G401 (cell line): Measurements from ENCODE around the gene KIAA1549. TPM values are rescaled to one million over a fixed set of nuclear protein-coding genes. Genes with fewer than 3 reads are reported as not detected.

Experiments
- DNase-seq: peaks from one replicate; pipeline ENCODE4 v3.0.0-alpha.2; 2015; ENCODE audit warnings: low spot score
- in situ Hi-C: cut with HindIII; loops from 2 replicates; pipeline ENCODE4 v1.10.0; 2016; ENCODE audit warnings: low sequenced_read_pairs, mixed read lengths
- total RNA-seq: library from RNA; depleted of rRNA; stranded (reverse); fragments of >200 nt; shearing (Covaris generic); gene quantifications from 2 replicates; pipeline ENCODE4 v1.2.3, GENCODE V29; 2014

The KIAA1549 gene
- total RNA-seq, 1 experiment from 2014 or later, result 1.3 TPM

- DNase-seq, result no peak
- in situ Hi-C loops, result no loop called here
Measured at GRCh38 chr7:138918176-138918575, 63.0 kb downstream of the KIAA1549 start.

- no peak for DNase-seq
- in situ Hi-C loops, result no loop called here
Measured at GRCh38 chr7:138917771-138918170, 63.4 kb downstream of the KIAA1549 start.

- no peak for DNase-seq
- in situ Hi-C loops, result no loop called here
Measured at GRCh38 chr7:138916731-138917130, 64.5 kb downstream of the KIAA1549 start.

GRCh38 chr7:138916275-138916674 is 64.9 kb downstream of the KIAA1549 start:
- in situ Hi-C loops, result no loop called here
- DNase-seq, result no peak

- no peak for DNase-seq
- in situ Hi-C loops, result no loop called here
Measured at GRCh38 chr7:138913783-138914182, 67.4 kb downstream of the KIAA1549 start.

GRCh38 chr7:138911007-138911406 is 70.2 kb downstream of the KIAA1549 start:
- DNase-seq, result no peak
- in situ Hi-C loops, result no loop called here

GRCh38 chr7:138907850-138908249 is 73.3 kb downstream of the KIAA1549 start:
- in situ Hi-C loops, result no loop called here
- no peak for DNase-seq

GRCh38 chr7:138907201-138907847 is 73.9 kb downstream of the KIAA1549 start:
- in situ Hi-C loops, result no loop called here
- DNase-seq, result no peak

GRCh38 chr7:138903859-138904435 is 77.2 kb downstream of the KIAA1549 start:
- DNase-seq, result no peak
- in situ Hi-C loops, result no loop called here

GRCh38 chr7:138903186-138903820 is 77.9 kb downstream of the KIAA1549 start:
- in situ Hi-C loops, result no loop called here
- no peak for DNase-seq

GRCh38 chr7:138902161-138902560 is 79.0 kb downstream of the KIAA1549 start:
- no peak for DNase-seq
- in situ Hi-C loops, result no loop called here

GRCh38 chr7:138900035-138900828 is 81.0 kb downstream of the KIAA1549 start:
- no peak for DNase-seq
- in situ Hi-C loops, result no loop called here

GRCh38 chr7:138898802-138899201 is 82.4 kb downstream of the KIAA1549 start:
- DNase-seq, result no peak
- in situ Hi-C loops, result no loop called here

GRCh38 chr7:138898255-138898654 is 82.9 kb downstream of the KIAA1549 start:
- in situ Hi-C loops, result no loop called here
- no peak for DNase-seq

GRCh38 chr7:138895679-138896078 is 85.5 kb downstream of the KIAA1549 start:
- DNase-seq, result no peak
- in situ Hi-C loops, result no loop called here

- in situ Hi-C loops, result no loop called here
- DNase-seq, result no peak
Measured at GRCh38 chr7:138893258-138893657, 87.9 kb downstream of the KIAA1549 start.

GRCh38 chr7:138892812-138893211 is 88.4 kb downstream of the KIAA1549 start:
- no peak for DNase-seq
- in situ Hi-C loops, result no loop called here

GRCh38 chr7:138892006-138892630 is 89.1 kb downstream of the KIAA1549 start:
- in situ Hi-C loops, result no loop called here

GRCh38 chr7:138891446-138891810 is 89.8 kb downstream of the KIAA1549 start:
- in situ Hi-C loops, result no loop called here
- DNase-seq, result no peak

More at GRCh38 chr7:138892006-138892630, 89.1 kb downstream of the KIAA1549 start:
- no peak for DNase-seq
